CD4-positive, alpha-beta T cell treated with Interleukin-21 for 1 hour (primary cell): ENCODE data around the gene CENPU.
A peak's percentile ranks its signal among the peaks of the same experiment; 100 is the strongest.
"Not testable (repeated sequence)": the region's sequence is repeated elsewhere in the genome, so short reads cannot be mapped to it uniquely, and the experiment has no call there.

ENCODE experiments used
- DNase-seq: peaks from one replicate; pipeline ENCODE4 v3.0.0-alpha.2; 2020

CENPU gene, protein sequence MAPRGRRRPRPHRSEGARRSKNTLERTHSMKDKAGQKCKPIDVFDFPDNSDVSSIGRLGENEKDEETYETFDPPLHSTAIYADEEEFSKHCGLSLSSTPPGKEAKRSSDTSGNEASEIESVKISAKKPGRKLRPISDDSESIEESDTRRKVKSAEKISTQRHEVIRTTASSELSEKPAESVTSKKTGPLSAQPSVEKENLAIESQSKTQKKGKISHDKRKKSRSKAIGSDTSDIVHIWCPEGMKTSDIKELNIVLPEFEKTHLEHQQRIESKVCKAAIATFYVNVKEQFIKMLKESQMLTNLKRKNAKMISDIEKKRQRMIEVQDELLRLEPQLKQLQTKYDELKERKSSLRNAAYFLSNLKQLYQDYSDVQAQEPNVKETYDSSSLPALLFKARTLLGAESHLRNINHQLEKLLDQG

DNA sequence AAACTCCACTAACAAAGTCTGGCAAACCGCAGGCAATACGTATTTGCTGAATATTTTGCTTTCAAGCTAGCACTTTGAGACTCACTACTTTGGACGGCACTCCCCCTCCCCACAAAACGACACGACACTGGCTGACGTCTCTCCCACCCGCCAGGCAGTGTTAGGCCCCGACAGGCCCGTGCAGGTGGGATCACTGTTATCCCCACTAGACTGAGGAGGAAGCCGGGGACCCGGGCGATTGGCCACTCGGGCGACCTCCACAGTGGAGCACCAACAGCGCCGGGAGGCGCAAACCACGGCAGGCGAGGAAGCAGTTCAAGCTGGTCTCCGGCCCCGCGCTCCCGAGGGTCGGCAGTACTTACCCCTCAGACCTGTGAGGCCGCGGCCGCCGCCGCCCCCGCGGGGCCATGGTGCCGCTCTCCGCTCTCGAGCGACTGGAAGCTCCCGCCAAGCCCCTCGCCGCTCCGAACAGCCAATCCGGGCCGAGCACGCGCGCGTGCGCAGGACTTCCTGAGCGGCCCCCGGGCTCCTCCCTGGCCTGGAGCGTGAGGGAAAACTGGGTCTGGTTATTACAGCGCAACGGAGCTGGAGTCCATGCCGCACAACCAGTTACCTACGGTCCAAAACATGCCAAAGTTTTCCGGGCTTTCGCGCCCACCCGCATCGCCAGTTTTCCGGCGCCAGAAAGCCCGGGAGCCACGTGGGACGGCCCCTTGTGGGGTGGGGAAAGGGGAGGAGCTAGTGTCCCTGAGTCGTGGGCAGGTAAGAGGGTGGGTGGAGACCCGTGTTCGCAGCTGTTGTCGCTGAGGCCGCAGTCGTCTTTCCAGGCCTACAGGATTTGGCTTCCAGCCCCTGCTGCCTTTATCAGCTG, at the start of gene CENPU:
TSS of gene CENPU (minus strand) at position 443 of the 871 bp plus-strand sequence. CDS start at position 409, 34 bp downstream.
- peak; percentile 97 for DNase-seq

DNA sequence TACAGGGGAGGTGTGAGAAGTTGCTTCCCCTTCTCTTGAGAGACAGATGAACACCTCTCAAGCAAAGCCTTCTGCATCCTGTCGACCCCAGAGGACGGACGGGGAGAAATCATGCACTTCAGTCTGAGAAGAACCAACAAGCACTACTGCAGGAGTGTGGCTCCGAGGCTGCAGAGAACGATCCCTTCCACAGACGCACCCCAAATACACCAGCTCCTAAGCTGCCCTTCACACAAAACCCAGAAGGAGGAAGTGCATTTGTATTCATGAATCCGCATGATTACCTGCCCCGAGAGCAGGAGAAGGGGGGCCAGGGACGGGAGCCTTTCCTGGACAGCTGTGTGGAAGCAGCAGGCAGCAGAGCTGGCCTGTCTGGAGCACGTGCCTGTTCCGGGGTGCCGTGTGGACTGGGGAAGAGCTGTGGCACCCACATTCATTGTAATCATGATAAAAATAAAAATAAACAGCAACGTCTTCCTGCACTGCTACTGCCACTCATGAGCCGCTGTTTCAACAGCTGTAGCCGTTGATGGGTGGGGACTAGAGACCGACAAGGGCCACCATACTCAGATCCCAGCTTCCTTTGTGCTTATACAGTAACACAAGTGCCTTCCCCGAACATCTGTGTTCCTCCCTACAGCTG, 49.0 kb upstream of the CENPU start:
- no peak for DNase-seq

DNA sequence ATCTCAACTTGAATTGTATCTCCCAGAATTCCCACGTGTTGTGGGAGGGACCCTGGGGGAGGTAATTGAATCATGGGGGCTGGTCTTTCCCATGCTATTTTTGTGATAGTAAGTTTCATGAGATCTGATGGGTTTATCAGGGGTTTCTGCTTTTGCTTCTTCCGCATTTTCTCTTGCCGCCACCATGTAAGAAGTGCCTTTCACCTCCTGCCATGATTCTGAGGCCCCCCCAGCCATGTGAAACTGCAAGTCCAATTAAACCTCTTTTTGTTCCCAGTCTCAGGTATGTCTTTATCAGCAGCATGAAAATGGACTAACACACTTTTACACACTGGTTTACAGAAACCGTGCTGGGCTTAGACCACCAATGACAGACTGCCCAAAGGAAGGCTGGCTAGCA, 45.3 kb upstream of the CENPU start:
- not testable (repeated sequence) for DNase-seq

DNA sequence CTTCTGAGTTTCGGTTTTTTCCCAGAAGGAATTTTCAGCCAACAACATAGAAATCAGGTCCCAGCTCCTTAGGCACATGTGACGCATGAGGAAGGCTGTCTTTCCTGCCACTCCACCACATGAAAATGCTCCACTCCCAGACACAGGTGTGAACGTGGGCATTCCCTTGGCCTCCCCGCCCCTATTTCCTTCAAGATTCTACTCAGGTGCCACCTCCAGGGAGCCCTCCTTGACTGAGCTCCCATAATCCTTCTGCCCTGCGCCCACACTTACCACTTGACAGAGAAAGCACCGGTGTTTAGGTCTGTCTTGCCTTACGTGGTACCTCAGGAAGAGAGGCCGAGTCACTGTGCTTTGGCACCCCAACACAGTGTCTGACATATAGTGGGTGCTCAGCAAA, 44.4 kb upstream of the CENPU start:
- no peak for DNase-seq

DNA sequence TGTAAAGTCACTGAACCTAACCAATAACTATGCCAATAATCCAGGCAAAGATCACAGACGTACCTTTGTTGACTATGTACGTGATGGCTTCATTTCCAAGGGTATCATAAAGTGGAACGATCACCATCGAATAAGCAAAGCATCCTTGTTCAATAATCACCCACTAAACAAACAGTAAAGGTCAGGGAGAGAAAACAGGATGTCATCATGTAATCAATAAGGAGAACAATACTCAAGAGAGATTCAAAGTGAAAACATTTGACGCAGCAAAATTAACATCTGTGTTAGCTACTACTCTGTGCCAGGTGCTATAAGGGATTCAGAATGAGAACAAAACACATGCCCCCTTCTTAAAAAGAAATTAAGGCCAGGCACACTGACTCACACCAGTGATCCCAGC, 42.9 kb upstream of the CENPU start:
- DNase-seq: no peak

DNA sequence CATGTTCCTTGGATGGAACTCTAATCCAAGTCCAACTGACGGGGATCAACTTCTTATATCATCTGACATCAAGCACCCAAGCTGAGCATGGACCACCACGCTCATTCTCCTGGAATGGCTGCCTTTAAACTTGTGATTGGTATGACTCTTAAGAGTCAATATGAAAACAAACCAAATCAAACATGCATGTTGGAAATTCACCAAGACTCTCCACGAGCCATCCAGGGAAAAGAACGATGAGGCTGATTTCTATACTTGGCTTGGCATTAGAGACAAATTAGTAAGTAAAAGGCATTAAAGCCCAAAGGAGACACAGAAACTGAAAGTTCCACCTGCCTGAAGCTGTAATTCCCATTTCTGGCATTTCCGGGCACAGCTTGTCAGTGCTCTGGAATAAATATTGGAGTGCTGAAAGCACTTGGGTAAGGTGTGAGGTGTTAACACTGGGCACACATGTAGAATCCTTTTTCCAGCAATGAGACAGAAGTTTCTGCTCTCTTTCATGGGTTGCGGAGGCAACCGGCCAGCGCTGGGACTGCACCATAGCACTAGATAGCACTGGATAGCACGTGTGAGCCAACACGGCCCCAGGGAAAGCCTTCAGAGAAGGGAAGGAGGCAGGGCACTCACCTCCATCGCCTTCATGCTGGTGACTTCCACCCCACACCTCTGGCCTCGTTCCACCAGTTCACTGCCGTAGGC, 42.1 kb upstream of the CENPU start:
- no peak for DNase-seq

DNA sequence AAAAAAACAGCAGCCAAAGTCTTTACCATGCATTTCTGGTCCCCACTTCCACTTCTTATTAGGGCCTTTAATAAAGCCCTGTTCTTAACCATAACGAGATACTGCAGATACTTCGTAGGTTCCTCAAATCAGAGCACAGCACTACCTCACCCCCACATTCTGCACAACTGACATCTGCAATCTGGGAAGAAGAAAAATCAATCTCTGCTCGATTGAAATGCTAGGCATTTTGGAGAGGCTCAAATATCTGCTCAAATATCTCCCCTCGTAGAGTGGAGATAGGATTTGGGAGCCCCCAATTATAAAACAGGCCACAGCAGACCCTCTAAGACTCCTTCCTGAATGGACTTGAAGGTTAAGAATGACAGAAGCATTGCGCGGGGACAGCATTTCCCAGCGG, 40.3 kb upstream of the CENPU start:
- DNase-seq: no peak

DNA sequence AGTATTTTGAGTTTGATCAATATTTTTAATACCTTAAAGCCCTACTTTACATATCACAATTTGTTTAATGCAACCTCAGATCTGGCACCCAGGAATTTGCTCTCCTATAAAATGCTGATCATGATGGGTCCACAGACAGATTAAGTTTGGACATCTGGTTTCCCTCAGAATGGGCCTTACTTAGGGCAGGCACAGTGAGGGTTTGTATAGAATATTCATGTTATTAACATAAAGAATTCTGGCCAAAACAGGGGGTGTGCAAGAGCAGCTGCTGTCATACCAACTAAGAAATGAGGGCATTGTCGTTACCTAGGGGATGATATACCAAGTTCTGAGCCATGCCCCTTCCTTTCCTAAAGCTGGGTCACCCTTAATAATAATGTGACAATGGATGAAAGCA, 37.5 kb upstream of the CENPU start:
- no peak for DNase-seq

DNA sequence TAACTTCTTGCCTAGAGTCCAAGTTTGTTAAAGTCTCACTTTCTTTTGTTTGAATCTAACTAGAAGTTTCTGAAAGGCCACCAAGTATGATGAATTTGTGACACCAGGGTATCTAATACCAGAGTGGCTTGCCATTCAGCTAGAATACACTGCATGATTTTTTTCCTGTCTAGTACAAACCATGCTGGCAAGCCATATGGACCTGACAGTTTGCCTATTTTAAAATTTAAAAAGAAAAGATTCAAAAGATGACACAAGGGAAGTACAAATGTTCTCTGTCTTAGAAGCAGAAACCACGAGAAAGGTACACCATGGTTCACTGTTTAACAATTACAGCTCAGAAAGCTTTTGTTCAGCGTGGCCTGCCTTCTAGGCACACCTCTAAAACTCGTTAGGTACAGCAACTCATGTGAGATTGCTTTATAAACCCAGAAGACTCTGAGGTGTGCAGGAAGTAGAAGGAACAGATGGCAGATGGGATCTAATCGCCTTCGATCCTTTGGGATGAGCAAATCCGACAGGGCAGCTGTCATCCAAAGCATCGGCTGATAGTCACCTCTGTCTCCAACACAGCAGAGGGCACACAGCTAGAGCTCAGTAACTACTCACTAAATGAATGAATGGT, 35.4 kb upstream of the CENPU start:
- no peak for DNase-seq

DNA sequence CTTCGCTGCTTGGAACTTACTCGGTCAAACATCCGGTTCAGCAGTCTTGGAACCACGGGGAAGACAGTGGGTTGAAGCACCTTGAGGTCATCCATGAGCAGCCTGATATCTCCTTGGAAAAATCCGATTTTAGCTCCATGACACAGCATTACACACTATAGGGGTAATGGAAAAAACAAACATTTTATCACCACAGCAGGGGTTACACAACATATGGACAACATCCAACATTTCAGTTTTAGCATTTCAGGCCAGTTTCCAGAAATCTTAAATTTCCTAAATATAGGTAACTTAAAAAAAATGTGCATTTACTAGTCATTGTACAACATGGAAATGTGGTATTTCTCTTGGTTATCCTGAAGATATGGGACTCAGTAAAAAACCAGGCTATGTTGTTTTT, 34.4 kb upstream of the CENPU start:
- DNase-seq: no peak

DNA sequence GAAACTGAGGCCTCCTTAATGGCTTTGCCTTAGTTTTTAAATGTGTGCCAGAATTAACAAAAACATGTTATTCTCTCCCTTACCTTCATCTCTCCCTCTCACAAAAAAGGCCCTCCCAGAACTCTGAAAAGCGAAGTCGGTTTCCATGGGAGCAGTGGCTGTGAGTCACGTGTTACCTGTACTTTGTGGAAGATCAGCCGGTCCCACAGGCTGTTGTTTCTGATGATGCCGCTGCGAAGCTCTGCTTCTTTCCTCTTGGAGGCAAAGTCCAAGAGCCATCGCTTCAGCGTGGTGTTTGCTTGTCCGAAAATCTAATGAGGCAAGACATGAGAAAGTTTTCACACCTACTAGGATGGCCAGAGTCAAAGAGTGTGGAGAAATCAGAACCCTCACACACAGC, 32.5 kb upstream of the CENPU start:
- DNase-seq: no peak

DNA sequence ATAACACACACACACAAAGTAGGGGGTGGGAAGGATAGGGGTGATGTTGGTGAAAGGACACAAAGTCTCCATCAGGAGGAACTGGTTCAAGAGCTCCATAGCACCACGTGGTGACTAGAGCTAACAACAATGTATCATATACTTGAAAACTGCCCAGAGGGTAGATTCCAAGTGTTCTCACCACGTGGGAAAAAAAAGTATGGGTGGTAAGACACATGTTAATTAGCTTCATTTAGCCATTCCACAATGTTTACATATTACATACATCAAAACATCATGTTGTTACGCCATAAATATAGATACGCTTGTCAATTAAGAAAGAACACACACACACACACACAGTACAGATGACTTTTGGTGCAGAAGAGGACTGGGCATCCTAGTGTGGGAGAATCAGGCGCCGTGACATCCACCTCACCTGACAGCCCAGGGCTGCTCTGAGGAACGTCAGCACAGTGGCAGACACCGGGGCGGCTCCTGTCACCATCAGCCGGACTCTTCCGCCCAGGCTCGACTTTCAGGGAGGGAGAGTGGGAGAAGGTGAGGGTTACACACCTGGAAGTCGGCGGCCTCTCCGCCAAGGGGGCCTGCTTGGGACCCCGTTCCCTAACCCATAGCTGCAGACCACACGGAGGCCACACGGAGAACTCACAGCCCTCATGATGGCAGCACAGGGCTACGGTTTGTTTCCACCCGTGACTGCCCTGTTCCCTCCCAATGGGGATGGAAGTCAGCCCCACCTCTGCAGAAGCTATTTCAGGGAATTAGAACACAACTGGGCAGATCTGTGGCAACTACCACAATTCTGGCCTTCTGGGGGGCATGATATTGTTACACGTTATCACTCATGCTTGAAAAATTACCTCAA, 31.8 kb upstream of the CENPU start:
- no peak for DNase-seq

DNA sequence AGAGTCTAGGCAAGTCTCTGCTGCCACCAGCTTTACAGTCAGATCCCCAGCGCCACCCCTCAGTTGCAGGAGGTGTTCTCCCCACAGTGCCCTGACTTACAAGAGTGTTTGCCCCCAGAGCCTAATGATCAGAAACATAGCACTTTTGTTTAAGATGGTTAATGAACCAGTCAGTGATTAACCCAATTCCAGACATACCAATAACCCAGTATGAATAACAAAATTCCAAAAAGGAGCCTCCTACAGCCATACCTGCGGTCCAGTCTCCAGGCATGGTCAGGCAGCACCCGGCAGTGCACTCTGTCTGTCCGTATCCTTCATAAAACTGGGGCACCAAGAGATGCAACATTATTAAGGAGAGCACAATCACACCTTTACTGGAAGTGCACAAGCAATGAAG, 30.7 kb upstream of the CENPU start:
- DNase-seq: no peak

DNA sequence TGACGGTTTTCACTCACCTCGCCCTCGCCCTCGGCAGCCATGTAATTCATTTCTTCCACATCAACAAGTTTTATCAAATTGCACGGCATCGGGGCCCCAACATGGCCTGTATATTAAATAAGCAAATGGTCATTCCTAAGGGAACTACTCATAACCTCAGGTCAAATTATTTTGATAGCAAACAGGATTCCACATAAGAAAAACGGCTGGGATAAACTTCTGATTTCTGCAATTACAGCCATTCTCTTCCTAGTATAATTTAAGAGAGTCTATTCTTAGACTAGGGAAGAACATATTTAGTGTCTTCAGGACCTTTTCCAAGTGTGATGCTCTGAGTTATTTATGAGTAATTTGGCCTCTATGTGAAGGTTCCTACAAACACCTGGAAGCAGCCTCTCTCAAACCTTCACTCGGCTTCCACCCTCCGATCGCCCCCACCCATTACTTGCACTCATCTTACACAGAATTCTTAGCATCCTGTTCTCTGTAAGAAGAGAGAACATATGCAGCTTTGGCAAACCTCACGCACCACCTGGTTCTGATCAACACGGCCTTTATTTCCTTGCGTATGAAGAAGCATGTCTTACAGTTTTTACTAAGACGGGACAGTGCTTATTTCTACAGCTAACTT, 29.4 kb upstream of the CENPU start:
- DNase-seq: no peak

DNA sequence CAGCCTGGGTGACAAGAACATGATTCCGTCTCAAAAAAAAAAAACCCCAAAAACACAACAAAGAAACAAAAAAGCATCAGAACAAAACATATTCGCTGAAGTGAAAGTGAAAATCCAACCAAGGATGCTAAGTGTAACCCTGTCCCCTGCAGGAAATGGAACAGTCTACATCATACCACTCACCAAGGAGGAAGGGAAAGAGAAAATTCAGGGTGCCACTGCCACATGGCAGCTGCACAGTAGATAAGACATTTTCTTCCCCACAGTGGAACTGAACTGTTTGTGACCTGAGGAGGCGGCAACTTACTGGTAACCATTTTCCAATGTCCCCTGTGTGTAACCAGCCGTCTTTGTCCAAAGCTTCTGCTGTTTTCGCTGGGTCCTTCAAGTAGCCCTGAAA, 28.2 kb upstream of the CENPU start:
- DNase-seq: peak; percentile 75

DNA sequence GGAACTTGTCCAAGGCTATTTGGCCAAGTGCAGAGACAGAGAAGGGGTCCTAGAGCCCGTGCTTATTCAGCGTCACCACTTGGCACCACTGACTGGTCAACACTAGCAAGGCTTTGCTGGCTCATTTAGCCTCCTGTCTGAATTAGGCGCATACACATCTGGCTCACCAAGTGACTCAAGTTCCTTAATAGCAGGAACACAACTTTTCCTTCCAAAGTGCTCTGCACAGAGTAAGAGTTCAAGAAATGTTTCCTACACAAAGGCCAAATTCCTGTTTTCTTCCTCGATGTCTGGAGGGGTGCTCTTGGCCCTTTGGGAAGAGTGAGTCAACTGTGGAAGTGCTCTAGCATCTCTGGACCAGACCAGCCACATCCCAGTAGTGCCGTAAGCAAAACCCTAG, 26.8 kb upstream of the CENPU start:
- no peak for DNase-seq

DNA sequence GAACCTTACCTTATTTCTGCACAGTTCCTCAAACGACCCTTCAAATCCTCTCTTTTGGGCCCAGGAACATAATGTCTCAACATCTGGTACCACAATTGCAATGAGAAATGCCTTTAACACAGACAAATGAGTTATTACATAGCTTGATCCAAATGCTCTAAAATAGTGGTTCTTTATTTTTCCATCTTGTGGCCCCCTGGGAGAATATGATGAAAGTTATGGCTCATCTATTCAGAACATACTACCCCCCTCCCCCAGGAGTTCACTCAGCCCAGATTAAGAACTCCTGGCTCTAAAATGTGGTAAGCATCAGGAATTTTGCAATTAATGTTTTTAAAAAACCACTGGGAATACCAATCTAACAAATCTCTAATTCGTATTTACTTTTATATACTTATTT, 23.9 kb upstream of the CENPU start:
- DNase-seq: no peak

DNA sequence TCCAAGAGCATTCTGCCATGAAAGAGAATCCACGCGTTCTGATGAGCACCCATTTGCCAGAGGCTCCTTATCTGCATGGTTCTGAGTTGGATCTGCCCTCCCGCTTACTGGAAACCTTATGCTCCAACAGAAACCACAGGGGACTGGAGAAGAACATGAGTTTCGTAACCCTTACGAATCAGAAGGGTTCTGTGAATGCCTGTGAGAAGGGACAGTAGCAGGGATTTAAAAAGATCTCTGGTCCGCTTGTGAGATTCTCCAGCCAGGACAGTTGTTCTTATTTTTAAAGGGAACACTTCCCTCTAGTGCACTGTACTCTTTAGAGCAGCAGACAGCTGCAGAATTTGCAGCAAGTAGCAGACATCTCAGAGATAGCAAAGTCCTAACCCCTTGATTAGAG, 22.5 kb upstream of the CENPU start:
- no peak for DNase-seq

DNA sequence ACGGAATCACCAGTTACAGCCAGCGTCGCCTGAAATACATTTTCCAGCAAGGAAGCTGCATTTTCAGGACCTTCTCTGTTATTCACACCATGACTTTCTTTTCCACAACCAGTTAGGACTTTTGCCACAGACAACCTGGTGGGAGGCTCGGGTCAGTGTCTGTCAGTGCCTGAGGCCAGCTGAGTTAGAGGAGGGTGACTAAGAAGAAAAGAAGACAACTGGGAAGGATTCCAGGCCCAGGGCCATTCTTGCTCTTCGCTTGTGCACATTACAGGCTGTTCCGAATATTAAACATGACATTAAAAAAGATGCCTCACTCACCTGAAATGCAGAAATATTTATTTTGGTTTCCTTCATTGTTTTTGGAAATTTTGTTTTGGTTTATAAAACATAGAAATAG, 21.4 kb upstream of the CENPU start:
- no peak for DNase-seq

DNA sequence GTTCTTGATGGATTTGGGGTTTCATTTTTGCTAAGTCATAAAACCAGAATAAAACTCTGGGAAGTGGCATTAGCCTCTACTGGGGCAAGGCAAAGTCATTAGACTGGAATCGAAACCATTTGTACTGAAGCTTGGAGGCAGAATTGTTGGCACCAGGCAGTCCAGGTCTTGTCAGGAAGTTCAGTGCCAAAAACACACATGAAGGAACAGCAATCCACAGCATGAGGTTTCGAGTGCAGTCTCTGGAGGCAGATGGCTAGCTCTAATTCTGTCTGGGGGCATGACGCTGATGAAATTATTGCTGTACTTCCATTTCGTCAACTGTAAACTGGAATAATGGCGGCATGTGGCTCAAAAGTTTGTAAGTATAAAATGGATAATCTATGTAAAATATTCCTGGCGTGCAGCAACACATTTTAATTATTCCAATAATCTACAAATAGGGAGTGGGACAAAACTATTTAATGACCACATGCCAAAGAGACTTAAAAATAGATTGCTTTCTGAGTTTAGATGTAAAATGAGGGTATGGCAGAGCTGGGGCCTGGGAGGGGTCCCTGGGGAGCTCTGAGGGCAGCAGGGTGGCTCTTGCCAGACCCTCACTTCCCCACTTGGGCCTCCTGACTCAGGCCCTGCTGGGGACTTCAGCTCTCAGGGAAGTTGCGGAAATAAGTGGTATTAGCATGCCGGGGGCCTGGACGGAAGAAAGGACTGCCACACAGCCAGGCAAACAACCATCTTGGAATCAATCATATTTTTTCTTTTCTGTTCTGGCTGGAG, 18.8 kb upstream of the CENPU start:
- DNase-seq: no peak
